Measurements from ENCODE around the gene VPS26A.

Gene VPS26A

DNA sequence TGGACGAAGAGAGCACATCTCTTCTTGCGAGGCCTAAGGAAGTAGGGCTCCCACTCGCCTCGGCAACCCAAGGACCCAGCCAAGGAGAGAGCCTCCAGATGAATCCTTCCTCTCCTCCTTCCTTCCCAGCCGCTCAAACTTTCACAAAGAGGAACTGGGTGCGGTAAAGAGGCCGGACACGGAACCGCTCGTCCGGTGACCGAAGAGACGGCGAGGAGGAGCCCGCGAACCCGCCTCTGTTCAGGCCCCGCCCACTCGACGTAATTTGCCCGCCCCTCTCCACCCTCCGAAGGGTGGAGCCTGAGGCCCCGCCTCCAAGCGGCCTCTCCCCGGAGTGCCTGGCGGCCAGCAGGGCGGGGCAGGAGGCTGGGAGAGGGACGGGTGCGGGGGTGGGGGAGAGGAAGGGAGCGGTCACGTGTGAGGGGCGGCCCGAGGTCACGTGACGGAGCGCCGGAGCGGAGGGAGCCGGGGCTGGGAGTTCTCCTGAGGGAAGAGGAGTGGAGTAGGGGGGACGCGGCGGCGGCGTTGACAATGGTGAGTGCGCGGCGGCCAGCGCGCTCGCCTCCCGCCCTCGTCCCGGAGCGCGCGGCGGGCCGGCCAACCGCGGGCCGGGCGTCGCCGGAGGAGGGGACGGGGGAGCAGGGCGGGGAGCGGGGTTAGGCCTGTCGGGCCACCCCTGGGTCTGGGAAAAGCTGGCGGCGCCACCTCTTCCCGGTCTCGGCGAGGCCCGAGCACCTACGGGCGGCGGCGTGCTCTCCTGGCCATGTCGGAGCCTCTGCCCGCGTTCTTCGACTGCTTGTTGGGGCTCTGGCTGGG, at the start of gene VPS26A:
TSS of gene VPS26A (plus strand) at position 432 of the 816 bp plus-strand sequence. CDS start at position 532, 100 bp downstream.
- DNase-seq (ENCODE audit: low read depth), result peak; percentile 99
- H3K4me3 ChIP-seq (ENCODE audit: low read depth, low read length), result peak within 1 kb of the TSS; percentile 86
- TF ChIP-seq MYC (IDR thresholded peaks at IDR 0.05; ENCODE audit: low read depth, low read length) (no peak; the same call in 1 of the 2 replicates), POLR2A (IDR thresholded peaks at IDR 0.05; ENCODE audit: extremely low read depth, insufficient read length) (peak; percentile 87), MAX (IDR thresholded peaks at IDR 0.05; ENCODE audit: low read depth, low read length) (peak; percentile 98)
- TF ChIP-seq, protein P1, sequence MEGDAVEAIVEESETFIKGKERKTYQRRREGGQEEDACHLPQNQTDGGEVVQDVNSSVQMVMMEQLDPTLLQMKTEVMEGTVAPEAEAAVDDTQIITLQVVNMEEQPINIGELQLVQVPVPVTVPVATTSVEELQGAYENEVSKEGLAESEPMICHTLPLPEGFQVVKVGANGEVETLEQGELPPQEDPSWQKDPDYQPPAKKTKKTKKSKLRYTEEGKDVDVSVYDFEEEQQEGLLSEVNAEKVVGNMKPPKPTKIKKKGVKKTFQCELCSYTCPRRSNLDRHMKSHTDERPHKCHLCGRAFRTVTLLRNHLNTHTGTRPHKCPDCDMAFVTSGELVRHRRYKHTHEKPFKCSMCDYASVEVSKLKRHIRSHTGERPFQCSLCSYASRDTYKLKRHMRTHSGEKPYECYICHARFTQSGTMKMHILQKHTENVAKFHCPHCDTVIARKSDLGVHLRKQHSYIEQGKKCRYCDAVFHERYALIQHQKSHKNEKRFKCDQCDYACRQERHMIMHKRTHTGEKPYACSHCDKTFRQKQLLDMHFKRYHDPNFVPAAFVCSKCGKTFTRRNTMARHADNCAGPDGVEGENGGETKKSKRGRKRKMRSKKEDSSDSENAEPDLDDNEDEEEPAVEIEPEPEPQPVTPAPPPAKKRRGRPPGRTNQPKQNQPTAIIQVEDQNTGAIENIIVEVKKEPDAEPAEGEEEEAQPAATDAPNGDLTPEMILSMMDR (IDR thresholded peaks at IDR 0.05; ENCODE audit: low read depth, low read length), result peak; percentile 42

- TF ChIP-seq, protein P1 (IDR thresholded peaks at IDR 0.05; ENCODE audit: low read depth, low read length), result no peak
- no peak for TF ChIP-seq MAX (IDR thresholded peaks at IDR 0.05; ENCODE audit: low read depth, low read length)
- no peak for DNase-seq (ENCODE audit: low read depth)
- H3K4me3 ChIP-seq (ENCODE audit: low read depth, low read length), result no peak overlapping the region
Observed at GRCh38 chr10:69074532-69074931, 49.4 kb upstream of the VPS26A start.

DNA sequence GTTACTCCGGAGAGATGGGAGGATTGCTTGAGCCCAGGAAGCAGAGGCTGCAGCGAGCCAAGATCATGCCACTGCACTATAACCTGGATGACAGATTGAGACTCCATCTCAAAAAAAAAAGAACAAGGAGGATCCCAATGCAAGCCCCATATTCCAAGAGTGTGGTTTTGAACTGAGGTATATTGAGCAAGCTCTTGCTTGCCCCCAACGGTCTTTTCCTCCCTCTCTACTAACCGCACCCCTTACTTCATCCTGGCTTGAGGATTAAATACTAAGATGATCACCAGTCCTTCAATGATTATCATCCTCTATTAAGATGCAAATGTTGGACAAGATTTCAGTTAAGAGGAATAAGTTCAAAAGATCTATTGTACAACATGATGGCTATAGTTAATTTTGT, 48.5 kb upstream of the VPS26A start:
- peak; percentile 86 for DNase-seq (ENCODE audit: low read depth)

DNA sequence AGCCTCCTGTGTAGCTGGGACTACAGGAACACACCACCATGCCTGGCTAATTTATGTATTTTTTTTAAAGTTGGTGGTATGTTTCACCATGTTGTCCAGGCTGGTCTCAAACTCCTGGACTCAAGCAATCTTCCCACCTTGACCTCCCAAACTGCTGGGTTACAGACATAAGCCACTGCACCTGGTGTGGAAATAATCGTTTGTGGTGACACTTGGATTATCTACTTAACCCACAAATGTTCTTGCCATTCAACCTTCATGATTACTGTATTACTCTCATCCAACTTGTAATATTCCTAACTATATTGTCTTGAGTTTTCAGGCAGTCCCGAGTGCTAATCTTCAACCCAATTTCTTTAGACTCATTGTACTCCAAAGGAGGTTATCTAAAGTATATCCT, 45.7 kb upstream of the VPS26A start:
- TF ChIP-seq MAX (IDR thresholded peaks at IDR 0.05; ENCODE audit: low read depth, low read length) (no peak), POLR2A (IDR thresholded peaks at IDR 0.05; ENCODE audit: extremely low read depth, insufficient read length) (no peak), MYC (IDR thresholded peaks at IDR 0.05; ENCODE audit: low read depth, low read length) (no peak)
- TF ChIP-seq, protein P1 (IDR thresholded peaks at IDR 0.05; ENCODE audit: low read depth, low read length), result no peak
- no peak overlapping the region for H3K4me3 ChIP-seq (ENCODE audit: low read depth, low read length)
- peak; percentile 31 for DNase-seq (ENCODE audit: low read depth)

More for the DNA sequence above, 48.5 kb upstream of the VPS26A start:
- no peak overlapping the region for H3K4me3 ChIP-seq (ENCODE audit: low read depth, low read length)
- TF ChIP-seq, protein P1 (IDR thresholded peaks at IDR 0.05; ENCODE audit: low read depth, low read length), result no peak
- TF ChIP-seq MYC (IDR thresholded peaks at IDR 0.05; ENCODE audit: low read depth, low read length), result peak; percentile 25; the same call in 1 of the 2 replicates

DNA sequence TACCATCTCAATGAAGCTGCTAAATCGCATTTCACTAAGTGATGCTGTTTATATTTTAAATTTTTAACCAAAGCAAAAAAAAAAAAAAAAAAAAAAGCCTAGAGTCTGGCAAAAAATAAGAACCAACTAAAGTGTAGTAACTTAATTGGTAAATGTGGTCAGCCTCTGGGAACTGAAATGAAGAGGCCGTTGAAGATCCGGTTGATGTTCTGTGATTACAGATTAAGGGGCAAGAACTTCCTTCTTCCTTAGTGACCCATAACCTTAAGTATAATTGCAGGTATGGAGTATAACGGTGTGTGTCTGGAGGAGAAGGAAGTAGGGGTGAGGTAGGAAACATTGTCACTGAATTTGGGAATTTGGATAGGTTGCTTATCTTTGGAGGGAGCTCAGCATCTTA, 43.8 kb upstream of the VPS26A start:
- DNase-seq (ENCODE audit: low read depth), result peak; percentile 78
- H3K4me3 ChIP-seq (ENCODE audit: low read depth, low read length), result no peak overlapping the region
- TF ChIP-seq POLR2A (IDR thresholded peaks at IDR 0.05; ENCODE audit: extremely low read depth, insufficient read length) (no peak), MYC (IDR thresholded peaks at IDR 0.05; ENCODE audit: low read depth, low read length) (0 out of 2 replicates have a peak, but pooled peaks have one; percentile 40)

DNA sequence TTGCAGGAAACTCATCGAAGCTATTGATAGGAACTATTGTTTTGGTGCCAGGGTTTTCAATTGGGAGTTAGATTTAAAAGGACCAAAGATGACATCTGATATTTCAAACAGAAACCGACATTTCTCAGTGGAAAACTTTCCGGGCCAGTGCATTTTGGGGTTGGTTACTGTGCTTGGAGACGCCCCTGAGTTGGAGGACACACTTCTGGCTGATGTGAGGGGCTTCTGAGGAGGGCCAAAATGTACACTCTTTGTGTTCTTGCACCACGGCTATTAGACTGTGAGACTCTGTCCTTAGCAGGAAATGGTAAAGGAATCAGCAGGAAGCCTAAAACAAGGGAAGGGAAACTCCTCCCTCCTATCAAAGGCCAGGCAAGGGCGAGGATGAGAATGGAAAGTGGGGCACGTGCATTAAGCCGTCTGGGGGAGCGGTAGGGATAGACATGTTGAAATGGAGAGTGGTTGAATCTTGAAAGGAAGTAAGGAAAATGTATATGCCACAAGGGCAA, 37.9 kb upstream of the VPS26A start:
- peak overlapping the region; percentile 49 for H3K4me3 ChIP-seq (ENCODE audit: low read depth, low read length)
- DNase-seq (ENCODE audit: low read depth), result peak; percentile 90
- TF ChIP-seq POLR2A (IDR thresholded peaks at IDR 0.05; ENCODE audit: extremely low read depth, insufficient read length), result peak; percentile 70
- peak; percentile 96 for TF ChIP-seq MAX (IDR thresholded peaks at IDR 0.05; ENCODE audit: low read depth, low read length)
- TF ChIP-seq, protein P1 (IDR thresholded peaks at IDR 0.05; ENCODE audit: low read depth, low read length), result no peak
- TF ChIP-seq MYC (IDR thresholded peaks at IDR 0.05; ENCODE audit: low read depth, low read length), result peak; percentile 96
